H1 (cell line): ENCODE data around the gene HNRNPA1. TPM values are rescaled to one million over a fixed set of nuclear protein-coding genes. Genes with fewer than 3 reads are reported as not detected.

Source experiments
- CTCF ChIA-PET: fragments of 300-600 bp; sonication (Branson Sonifier 250); formaldehyde crosslinking; loops from one replicate; lab custom pipeline; 2021; ENCODE audit not compliant: partially characterized antibody; lab: Charles Lee
- POLR2A ChIA-PET: fragments of 300-600 bp; sonication (Branson Sonifier 250); formaldehyde crosslinking; loops from one replicate; lab custom pipeline; 2021; ENCODE audit warnings: inconsistent platforms; ENCODE audit not compliant: partially characterized antibody; lab: Charles Lee
- DNase-seq, 2 experiments: peaks; one replicate each; pipeline versions ENCODE4 v3.0.0 to v3.0.0-alpha.2; 2010 to 2022; ENCODE audit warnings: low spot score in 2 of 2, low read depth in 1 of 2, mixed read lengths in 1 of 2
- FAIRE-seq: peaks from 2 replicates; lab custom pipeline; 2011; peaks lifted over from hg19 to GRCh38; lab: Jason Lieb, UNC
- H2AFZ ChIP-seq: 2 replicates; pipeline ENCODE4 v1.8.1; 2012; ENCODE audit warnings: low read length, inconsistent platforms
- H2AK5ac ChIP-seq: 2 replicates; pipeline ENCODE4 v1.6.1; 2013; ENCODE audit warnings: low read depth, low read length
- H2BK120ac ChIP-seq: replicated peaks from 2 replicates; pipeline ENCODE3; 2013; ENCODE audit warnings: low read depth, low read length, inconsistent platforms
- H2BK12ac ChIP-seq: 2 replicates; pipeline ENCODE4 v1.6.1; 2013; ENCODE audit warnings: low read depth, low read length
- H2BK15ac ChIP-seq: 2 replicates; pipeline ENCODE4 v1.6.1; 2013; ENCODE audit warnings: low read length
- H2BK20ac ChIP-seq: 2 replicates; pipeline ENCODE4 v1.6.1; 2013; ENCODE audit warnings: low read length
- H2BK5ac ChIP-seq: 2 replicates; pipeline ENCODE4 v1.6.1; 2013; ENCODE audit warnings: low read depth, low read length
- H3K14ac ChIP-seq: 2 replicates; pipeline ENCODE4 v1.6.1; 2013; ENCODE audit warnings: inconsistent platforms; ENCODE audit not compliant: insufficient read length
- H3K18ac ChIP-seq: 2 replicates; pipeline ENCODE4 v1.6.1; 2013; ENCODE audit warnings: low read length; ENCODE audit errors: extremely low read depth
- H3K23ac ChIP-seq: 2 replicates; pipeline ENCODE4 v1.6.1; 2013; ENCODE audit warnings: inconsistent platforms; ENCODE audit not compliant: insufficient read length
- H3K23me2 ChIP-seq: 2 replicates; pipeline ENCODE4 v1.6.1; 2013; ENCODE audit warnings: low read depth, low read length
- H3K27ac ChIP-seq: 2 replicates; pipeline ENCODE4 v1.6.1; 2011; ENCODE audit warnings: low read depth, low read length, inconsistent platforms
- H3K27me3 ChIP-seq, 4 experiments: replicated peaks in 1 of 4; 1 replicate in 1 of 4; 2 replicates in 3 of 4; pipeline versions ENCODE4 v1.6.1 to v1.8.1; 2011 to 2013; ENCODE audit warnings: low read length in 3 of 4, mild to moderate bottlenecking in 3 of 4, inconsistent platforms in 2 of 4, mixed read lengths in 2 of 4, moderate library complexity in 1 of 4; ENCODE audit not compliant: control insufficient read depth in 3 of 4, insufficient read depth in 3 of 4; ENCODE audit errors: extremely low read depth in 1 of 4
- H3K36me3 ChIP-seq, 4 experiments: 2 replicates each; pipeline versions ENCODE4 v1.6.1 to v1.8.1; 2011 to 2013; ENCODE audit warnings: mild to moderate bottlenecking in 4 of 4, low read length in 3 of 4, moderate library complexity in 2 of 4, control low read depth in 1 of 4, inconsistent platforms in 1 of 4; ENCODE audit not compliant: insufficient read depth in 4 of 4, control insufficient read depth in 2 of 4
- H3K4ac ChIP-seq: replicated peaks from 2 replicates; pipeline ENCODE3; 2013; ENCODE audit warnings: low read length, low read depth, mixed read lengths, inconsistent platforms; ENCODE audit not compliant: insufficient read length
- H3K4me1 ChIP-seq, 4 experiments: replicated peaks in 1 of 4; 1 replicate in 1 of 4; 2 replicates in 3 of 4; pipeline versions ENCODE4 v1.6.1 to v1.8.1; 2011 to 2013; ENCODE audit warnings: low read length in 3 of 4, inconsistent platforms in 2 of 4, mixed read lengths in 1 of 4; ENCODE audit not compliant: insufficient read depth in 4 of 4, control insufficient read depth in 3 of 4
- H3K4me2 ChIP-seq, 2 experiments: 2 replicates each; pipeline versions ENCODE4 v1.6.1 to v1.8.1; 2011 to 2013; ENCODE audit warnings: low read depth in 2 of 2, low read length in 2 of 2, control low read depth in 1 of 2, inconsistent platforms in 1 of 2, mild to moderate bottlenecking in 1 of 2; ENCODE audit not compliant: insufficient read depth in 1 of 2
- H3K4me3 ChIP-seq, 4 experiments: fragments of 200-600, 300-600 bp in 1 of 4; sonication (generic), shearing (Covaris generic), sonication (Bioruptor Twin) in 1 of 4; 2 replicates each; pipeline versions ENCODE4 v1.5.1 to v1.8.1; 2011 to 2016; ENCODE audit warnings: low read length in 4 of 4, low read depth in 3 of 4, control low read depth in 2 of 4, inconsistent platforms in 2 of 4, mild to moderate bottlenecking in 2 of 4, mixed read lengths in 1 of 4, moderate library complexity in 1 of 4; ENCODE audit not compliant: insufficient read depth in 2 of 4; ENCODE audit errors: extremely low read depth in 1 of 4
- H3K56ac ChIP-seq: replicated peaks from 2 replicates; pipeline ENCODE3; 2013; ENCODE audit warnings: low read depth, mild to moderate bottlenecking, mixed read lengths, low read length, inconsistent platforms; ENCODE audit not compliant: insufficient read length
- H3K79me1 ChIP-seq: 2 replicates; pipeline ENCODE4 v1.6.1; 2013; ENCODE audit warnings: low read depth, low read length, control low read depth
- H3K79me2 ChIP-seq, 2 experiments: 2 replicates each; pipeline versions ENCODE4 v1.6.1 to v1.8.1; 2012 to 2013; ENCODE audit warnings: low read length in 2 of 2, mild to moderate bottlenecking in 2 of 2, inconsistent platforms in 1 of 2; ENCODE audit not compliant: insufficient read depth in 2 of 2, control insufficient read depth in 1 of 2
- H3K9ac ChIP-seq, 4 experiments: replicated peaks in 1 of 4; 1 replicate in 1 of 4; 2 replicates in 3 of 4; pipeline versions ENCODE4 v1.6.1 to v1.8.1; 2011 to 2013; ENCODE audit warnings: low read depth in 3 of 4, low read length in 3 of 4, control low read depth in 2 of 4, mild to moderate bottlenecking in 2 of 4, moderate library complexity in 2 of 4, inconsistent platforms in 1 of 4; ENCODE audit errors: extremely low read depth in 1 of 4
- H3K9me3 ChIP-seq, 2 experiments: 2 replicates each; pipeline versions ENCODE4 v1.6.1 to v1.8.1; 2012 to 2013; ENCODE audit warnings: mild to moderate bottlenecking in 2 of 2, moderate library complexity in 2 of 2, control low read depth in 1 of 2, inconsistent platforms in 1 of 2, low read depth in 1 of 2, low read length in 1 of 2, mixed read lengths in 1 of 2; ENCODE audit not compliant: insufficient read depth in 2 of 2
- H4K20me1 ChIP-seq, 2 experiments: replicated peaks in 1 of 2; 2 replicates each; pipeline versions ENCODE3 to v1.8.1; 2011 to 2013; ENCODE audit warnings: inconsistent platforms in 2 of 2, low read length in 2 of 2, mild to moderate bottlenecking in 1 of 2; ENCODE audit not compliant: insufficient read depth in 2 of 2, control insufficient read depth in 1 of 2
- H4K5ac ChIP-seq: 2 replicates; pipeline ENCODE4 v1.6.1; 2013; ENCODE audit warnings: low read length, low read depth, mixed read lengths, inconsistent platforms; ENCODE audit not compliant: insufficient read length
- H4K8ac ChIP-seq: 2 replicates; pipeline ENCODE4 v1.8.0; 2013; ENCODE audit warnings: mild to moderate bottlenecking, moderate library complexity, low read length, inconsistent platforms; ENCODE audit not compliant: insufficient read depth; ENCODE audit errors: extremely low read depth
- H4K91ac ChIP-seq: replicated peaks from 2 replicates; pipeline ENCODE3; 2013; ENCODE audit warnings: low read length, mixed read lengths, inconsistent platforms; ENCODE audit not compliant: insufficient read length
- ATF3 ChIP-seq: IDR thresholded peaks from 2 replicates; pipeline ENCODE4 v1.6.1; 2011; ENCODE audit warnings: low read depth, mild to moderate bottlenecking, low read length; ENCODE audit not compliant: insufficient read depth
- BACH1 ChIP-seq: IDR thresholded peaks from 2 replicates; pipeline ENCODE4 v1.6.1; 2012; ENCODE audit warnings: low read length, improper control_type of control experiment
- CBX5 ChIP-seq: fragments of 300-800, 300-1000 bp; sonication (generic); IDR thresholded peaks from 2 replicates; pipeline ENCODE4 v1.7.1; 2016; ENCODE audit warnings: antibody characterized with exemption, low read length, low read depth
- CHD1 ChIP-seq: IDR thresholded peaks from 2 replicates; pipeline ENCODE4 v1.6.1; 2012; ENCODE audit warnings: low read depth, low read length, improper control_type of control experiment
- CREB1 ChIP-seq: IDR thresholded peaks from 2 replicates; pipeline ENCODE4 v1.6.1; 2012; ENCODE audit warnings: inconsistent platforms
- E2F6 ChIP-seq: IDR thresholded peaks from 2 replicates; pipeline ENCODE4 v1.6.1; 2012; ENCODE audit warnings: inconsistent platforms
- HDAC6 ChIP-seq: IDR thresholded peaks from one replicate; pipeline ENCODE4 v1.7.1; 2012; ENCODE audit warnings: low read depth, mild to moderate bottlenecking, inconsistent platforms, low read length, moderate library complexity
- KDM5A ChIP-seq: fragments of 200-600 bp; IDR thresholded peaks from 2 replicates; pipeline ENCODE4 v1.7.1; 2012; ENCODE audit warnings: mild to moderate bottlenecking, low read length, inconsistent platforms, mixed read lengths
- NANOG ChIP-seq: IDR thresholded peaks from 2 replicates; pipeline ENCODE4 v1.6.1; 2011; ENCODE audit warnings: low read length, low read depth, mild to moderate bottlenecking, inconsistent platforms; ENCODE audit not compliant: insufficient read depth, poor library complexity, severe bottlenecking
- NRF1 ChIP-seq: IDR thresholded peaks from 2 replicates; pipeline ENCODE4 v1.6.1; 2011; ENCODE audit warnings: mild to moderate bottlenecking, low read depth, low read length, improper control_type of control experiment
- SAP30 ChIP-seq: fragments of 300-600 bp; sonication (generic); IDR thresholded peaks from 2 replicates; pipeline ENCODE4 v1.7.1; 2012; ENCODE audit warnings: low read length, moderate library complexity, mild to moderate bottlenecking, inconsistent platforms; ENCODE audit not compliant: insufficient read depth, insufficient replicate concordance
- SIRT6 ChIP-seq: IDR thresholded peaks from one replicate; pipeline ENCODE4 v1.7.1; 2012; ENCODE audit warnings: low read length, inconsistent platforms
- WGBS, 2 experiments: shearing (Covaris generic) in 1 of 2; methylation state at CpG; one replicate each; pipeline versions ENCODE4 v1.1.6 to v1.1.7; 2013 to 2015; ENCODE audit warnings: low lambda C conversion rate in 2 of 2, mixed read lengths in 2 of 2, inconsistent platforms in 1 of 2, low coverage in 1 of 2, missing lambda C conversion rate in 1 of 2; ENCODE audit not compliant: insufficient replicate concordance in 2 of 2, insufficient coverage in 1 of 2, insufficient read length in 1 of 2; ENCODE audit errors: extremely low coverage in 1 of 2, missing lambda C conversion rate in 1 of 2; 5-methylcytosine and 5-hydroxymethylcytosine counted together
- polyA plus RNA-seq, 7 experiments: library from polyadenylated mRNA; depleted of rRNA in 3 of 7; stranded (reverse) in 5 of 7; unstranded in 2 of 7; fragments of >200 nt in 5 of 7; fragments of 200-250 nt in 2 of 7; gene quantifications; 1 replicate in 5 of 7; 2 replicates in 1 of 7; 4 replicates in 1 of 7; pipeline versions ENCODE4 v1.2.1 to v1.2.3, GENCODE V29; 2011 to 2013; ENCODE audit warnings: missing spikeins in 2 of 7, mixed read lengths in 2 of 7
- total RNA-seq: library from RNA; stranded (reverse); fragmentation: NEBNext Ultra II Directional; extraction: Animal tissue kit (Norgen Biotek cat#: 25700); gene quantifications from 2 replicates; pipeline ENCODE4 v1.2.1, GENCODE V29; 2021

HNRNPA1 gene
- total and polyA plus RNA-seq, 2 of the 8 experiments (the other 6 are each of a cell fraction or from before 2014, with no cell fraction given), result 835 to 2,738 TPM

DNA sequence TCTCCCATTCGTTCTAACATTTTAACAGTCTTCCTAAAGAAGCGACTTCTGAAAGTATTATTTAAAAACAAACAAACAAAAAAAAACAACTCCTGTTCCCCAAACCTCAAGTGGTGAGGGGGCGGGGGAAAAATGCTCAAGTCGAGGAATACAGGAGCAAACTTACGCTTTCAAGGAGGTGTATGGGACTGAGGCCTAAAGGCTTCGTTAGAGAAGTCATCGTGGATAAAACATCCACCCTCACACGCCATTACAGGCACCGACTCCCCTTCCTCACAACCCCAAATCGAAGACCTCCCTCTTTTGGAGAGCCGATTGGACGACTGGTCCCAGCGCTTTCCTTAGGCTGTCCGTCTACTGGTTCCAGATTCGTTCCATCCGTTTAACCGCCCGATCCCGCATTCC, 1.3 kb upstream of the HNRNPA1 start:
- CTCF ChIA-PET, result interaction anchor here (1.4 to 12.3 kb wide), 4 partner anchors 14 to 91 kb away, joined by 5 to 90 read pairs (median 12); no protein-coding TSS in a partner anchor
- POLR2A ChIA-PET, result interaction anchor here (1.2 to 44.8 kb wide), 32 partner anchors 9 to 603 kb away, joined by 3 to 1006 read pairs (median 17); partner anchors contain the start of genes ATP5MC2, COPZ1, NFE2 and SMUG1
- Histone ChIP-seq H3K4ac (peak overlapping the region; percentile 96), H3K27ac (peak overlapping the region; percentile 99), H3K9ac (peak overlapping the region; percentile 91 to 100 (median 98)), H3K79me2 (peaks cover 15 to 86% of the 10 kb centered on the region in 2 experiments), H2AFZ (no peak overlapping the region), H2BK120ac (no peak overlapping the region), H2BK12ac (peak overlapping the region; percentile 20; the same call in 1 of the 2 replicates), H3K36me3 (peaks cover 27 to 45% (median 31%) of the 10 kb centered on the region in 4 experiments), H3K4me2 (peak overlapping the region; percentile 62 to 88), H2AK5ac (no peak overlapping the region), H3K23ac (no peak overlapping the region), H3K18ac (peak overlapping the region; percentile 86), H2BK20ac (no peak overlapping the region), H2BK5ac (peak overlapping the region; percentile 99), H3K4me1 (peaks cover 0 to 12% (median 7%) of the 10 kb centered on the region in 4 experiments; a peak in 5 of 7 replicates), H4K91ac (peak overlapping the region; percentile 92), H4K8ac (peak overlapping the region; percentile 72; the same call in 1 of the 2 replicates), H3K23me2 (peaks cover 13% of the 10 kb centered on the region), H4K5ac (peak overlapping the region; percentile 55), H4K20me1 (peaks cover 16 to 22% of the 10 kb centered on the region in 2 experiments), H3K14ac (no peak overlapping the region), H3K27me3 (no peaks in the 10 kb centered on the region), H3K4me3 (peak overlapping the region; percentile 79 to 97 (median 88)), H3K9me3 (no peaks in the 10 kb centered on the region), H2BK15ac (no peak overlapping the region), H3K79me1 (peaks cover 4% of the 10 kb centered on the region), H3K56ac (peak overlapping the region; percentile 82)
- no peak for TF ChIP-seq NRF1
- TF ChIP-seq BACH1, result no peak
- TF ChIP-seq CBX5, result no peak
- TF ChIP-seq E2F6, result no peak
- TF ChIP-seq HDAC6, result no peak
- peak; percentile 65 for TF ChIP-seq SAP30
- no peak for TF ChIP-seq ATF3
- no peak for TF ChIP-seq CREB1
- no peak; the same call in 1 of the 2 replicates for TF ChIP-seq CHD1
- no peak for TF ChIP-seq NANOG
- peak; percentile 57 for TF ChIP-seq SIRT6
- no peak for TF ChIP-seq KDM5A
- DNase-seq (no peak), FAIRE-seq (no peak)
- 1% methylated on average over 19 of the region's 19 CpGs; no CpG with 5 or more reads in 1 of the 2 experiments for WGBS, 2 experiments
